EL (cell line): Measurements from ENCODE around the gene RRAGC.
A peak's percentile ranks its signal among the peaks of the same experiment; 100 is the strongest.
"Not testable (repeated sequence)": the region's sequence is repeated elsewhere in the genome, so short reads cannot be mapped to it uniquely, and the experiment has no call there.

ENCODE experiments used
- DNase-seq: peaks from one replicate; pipeline ENCODE4 v3.0.0-alpha.2; 2016

Gene RRAGC

DNA sequence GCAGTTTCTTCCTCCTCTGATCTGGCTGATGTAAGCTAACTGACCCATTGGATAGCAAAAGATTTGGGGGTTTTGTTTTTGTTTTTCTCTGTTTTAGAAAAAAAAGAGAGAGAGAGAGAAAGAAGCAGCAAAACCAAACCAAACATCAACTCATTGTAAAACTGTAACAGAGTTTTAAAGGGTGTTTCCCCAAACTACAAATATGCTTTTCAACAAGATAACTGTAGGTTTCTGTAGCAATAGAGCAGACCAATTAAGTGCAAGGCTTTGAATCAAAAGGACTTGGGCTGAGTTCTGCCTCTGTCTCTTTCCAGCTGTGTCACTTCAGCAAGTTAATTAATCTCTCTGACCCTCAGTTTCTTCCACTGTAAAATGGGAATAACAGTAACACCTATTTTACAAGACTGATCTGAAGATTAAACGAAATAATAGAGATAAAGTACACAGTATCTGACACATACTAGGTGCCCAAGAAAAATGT, 44.5 kb downstream of the RRAGC start:
- DNase-seq: no peak

DNA sequence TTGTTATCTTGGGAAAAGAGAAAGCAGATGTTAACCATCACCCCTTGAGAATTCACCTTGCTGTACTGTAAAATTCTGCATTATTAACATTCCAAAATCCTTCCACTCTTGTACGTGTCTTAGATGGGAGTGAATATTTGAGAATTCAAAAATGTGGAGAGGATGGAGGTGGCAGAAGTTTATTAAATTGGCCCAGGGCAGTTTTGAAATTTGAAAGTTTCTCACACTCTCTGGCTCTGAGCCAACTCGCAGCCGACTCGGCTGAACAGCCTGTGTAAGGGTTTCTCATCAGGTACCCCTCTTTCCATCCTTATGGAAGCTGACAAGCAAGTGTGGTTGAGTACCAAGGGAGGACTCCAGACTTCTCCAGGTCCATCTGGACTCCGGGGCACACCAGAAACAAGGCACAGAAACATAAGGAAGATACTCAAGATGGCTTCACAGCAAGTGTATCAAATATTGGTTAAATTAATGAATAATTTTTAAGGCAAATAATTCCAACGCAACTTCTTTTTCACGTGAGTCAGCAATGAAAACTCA, 45.1 kb downstream of the RRAGC start:
- no peak for DNase-seq

DNA sequence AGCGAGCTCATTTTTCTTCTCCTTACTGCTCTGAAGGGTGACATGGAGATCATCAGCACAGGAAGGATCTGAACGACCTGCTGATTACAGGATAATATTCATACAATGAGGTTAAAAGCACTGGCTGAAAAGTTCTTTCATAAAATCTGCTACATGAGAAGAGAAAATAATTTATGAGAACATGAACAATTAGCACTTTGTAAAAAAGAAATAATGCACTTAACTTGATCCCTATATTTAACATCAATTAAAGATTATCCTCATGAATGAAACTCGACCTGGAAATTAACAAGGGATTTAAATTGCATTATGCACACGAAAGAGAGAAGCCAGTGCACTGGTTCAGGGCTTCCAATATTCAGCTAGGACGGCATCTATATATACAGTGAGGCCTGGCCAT, 46.6 kb downstream of the RRAGC start:
- no peak for DNase-seq

DNA sequence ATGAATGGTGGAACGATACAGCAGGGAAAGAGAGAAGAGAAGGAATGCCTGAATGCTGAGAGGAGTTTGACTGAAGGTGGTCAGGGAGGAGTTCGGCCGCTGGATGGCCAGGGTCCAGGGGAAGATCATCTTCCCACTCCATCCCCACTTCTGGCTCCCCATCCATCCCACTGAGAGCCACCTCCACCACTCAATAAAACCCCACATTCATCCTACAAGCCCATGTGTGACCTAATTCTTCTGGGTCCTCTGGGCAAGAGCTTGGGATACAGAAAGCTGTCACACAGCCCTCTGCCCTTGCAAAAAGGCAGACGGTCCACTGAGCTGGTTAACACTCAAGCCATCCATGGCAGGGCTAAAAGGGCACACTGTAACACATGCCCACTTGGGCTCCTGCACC, 48.1 kb downstream of the RRAGC start:
- not testable (repeated sequence) for DNase-seq

DNA sequence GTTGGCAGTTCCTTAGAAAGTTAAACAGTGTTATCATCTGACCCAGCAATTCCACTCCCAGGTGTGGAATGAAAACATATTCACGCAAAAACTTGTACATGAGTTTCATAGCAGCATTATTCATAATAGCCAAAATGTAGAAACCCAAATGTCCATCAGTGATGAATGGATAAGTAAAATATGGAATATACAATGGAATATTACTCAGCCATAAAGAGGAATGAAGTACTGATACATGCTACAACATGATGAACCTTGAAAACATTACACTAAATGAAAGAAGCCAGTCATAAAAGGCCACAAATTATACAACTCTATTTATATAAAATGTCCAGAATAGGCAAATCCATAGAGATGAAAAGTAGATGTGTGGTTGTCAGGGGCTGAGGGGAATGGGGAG, 53.5 kb downstream of the RRAGC start:
- no peak for DNase-seq

DNA sequence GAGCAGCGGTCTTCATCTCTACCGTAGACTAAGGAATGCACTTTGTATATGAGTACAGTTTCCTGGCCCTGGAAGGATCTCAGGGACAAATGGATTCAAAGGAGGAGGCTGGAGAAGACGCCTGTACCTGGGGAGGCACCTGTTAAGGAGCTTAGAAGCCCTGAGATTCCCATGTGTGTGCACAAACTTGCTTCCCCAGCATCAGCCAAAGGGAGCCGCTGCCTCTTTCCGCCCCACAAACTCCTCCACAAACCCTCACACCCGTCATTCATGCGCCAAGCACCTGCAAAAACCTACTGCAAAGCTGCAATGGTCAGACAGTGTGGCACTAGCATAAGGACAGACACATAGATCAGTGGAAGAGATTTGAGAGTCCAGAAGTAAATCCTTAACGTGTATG, 54.5 kb downstream of the RRAGC start:
- no peak for DNase-seq

DNA sequence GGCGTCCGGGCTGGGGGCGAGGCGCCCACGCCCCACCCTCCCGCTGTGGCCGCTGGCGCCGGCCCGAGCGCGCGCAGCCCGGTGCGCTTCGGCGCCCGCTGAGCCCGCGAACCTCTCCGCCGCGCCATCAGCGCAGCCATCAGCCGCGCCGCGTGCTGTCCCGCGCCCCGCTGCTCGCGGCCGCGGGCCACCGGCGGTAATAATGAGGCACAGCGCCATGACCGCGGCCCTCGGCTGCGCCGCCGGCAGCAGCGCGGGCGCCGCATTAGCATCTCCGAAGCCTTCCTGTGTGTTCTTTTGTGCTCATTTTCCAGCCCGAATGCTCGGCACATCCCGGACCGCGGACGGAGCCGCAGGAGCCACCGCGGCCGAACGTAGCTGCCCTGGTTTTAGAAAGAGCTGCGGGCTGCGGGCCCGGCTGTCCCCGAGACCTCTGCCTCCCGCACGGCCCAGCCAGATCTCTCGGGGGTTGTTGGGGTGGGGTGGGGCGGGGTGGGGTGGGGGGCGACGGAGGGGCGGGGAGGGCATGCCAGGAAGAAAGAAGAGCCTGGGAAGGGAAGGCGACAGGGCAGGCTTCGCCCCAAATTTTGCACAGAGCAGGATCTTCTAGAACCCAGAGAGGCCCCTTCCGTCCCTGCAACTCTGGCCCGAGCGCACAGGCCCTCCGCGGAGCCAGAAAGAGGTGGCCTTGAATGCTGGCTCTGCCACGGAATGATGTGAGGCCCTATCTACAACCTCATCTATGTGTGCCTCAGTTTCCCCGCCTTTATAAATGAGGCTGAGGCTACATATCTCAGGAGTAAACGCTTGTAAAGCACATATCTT, 55.3 kb downstream of the RRAGC start:
- peak; percentile 7 for DNase-seq

DNA sequence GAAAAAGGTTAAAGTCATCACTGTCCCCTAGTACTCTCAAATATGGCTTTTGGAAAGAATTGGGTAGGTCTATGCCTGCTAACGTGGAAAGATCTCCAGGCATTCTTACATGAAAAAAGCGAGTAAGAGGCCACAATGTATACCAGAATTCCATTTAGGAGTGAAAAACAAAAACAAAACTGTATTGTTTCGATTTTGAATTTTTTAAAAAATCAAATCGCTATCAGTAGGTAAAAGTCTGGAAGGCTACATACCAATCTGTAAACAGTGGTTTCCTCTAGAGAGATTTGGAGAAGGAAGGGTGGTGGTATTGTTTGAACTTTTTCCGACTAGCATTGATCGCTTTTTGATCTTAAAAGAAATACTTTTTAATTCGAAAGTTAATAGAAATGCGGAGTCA, 55.9 kb downstream of the RRAGC start:
- no peak for DNase-seq

DNA sequence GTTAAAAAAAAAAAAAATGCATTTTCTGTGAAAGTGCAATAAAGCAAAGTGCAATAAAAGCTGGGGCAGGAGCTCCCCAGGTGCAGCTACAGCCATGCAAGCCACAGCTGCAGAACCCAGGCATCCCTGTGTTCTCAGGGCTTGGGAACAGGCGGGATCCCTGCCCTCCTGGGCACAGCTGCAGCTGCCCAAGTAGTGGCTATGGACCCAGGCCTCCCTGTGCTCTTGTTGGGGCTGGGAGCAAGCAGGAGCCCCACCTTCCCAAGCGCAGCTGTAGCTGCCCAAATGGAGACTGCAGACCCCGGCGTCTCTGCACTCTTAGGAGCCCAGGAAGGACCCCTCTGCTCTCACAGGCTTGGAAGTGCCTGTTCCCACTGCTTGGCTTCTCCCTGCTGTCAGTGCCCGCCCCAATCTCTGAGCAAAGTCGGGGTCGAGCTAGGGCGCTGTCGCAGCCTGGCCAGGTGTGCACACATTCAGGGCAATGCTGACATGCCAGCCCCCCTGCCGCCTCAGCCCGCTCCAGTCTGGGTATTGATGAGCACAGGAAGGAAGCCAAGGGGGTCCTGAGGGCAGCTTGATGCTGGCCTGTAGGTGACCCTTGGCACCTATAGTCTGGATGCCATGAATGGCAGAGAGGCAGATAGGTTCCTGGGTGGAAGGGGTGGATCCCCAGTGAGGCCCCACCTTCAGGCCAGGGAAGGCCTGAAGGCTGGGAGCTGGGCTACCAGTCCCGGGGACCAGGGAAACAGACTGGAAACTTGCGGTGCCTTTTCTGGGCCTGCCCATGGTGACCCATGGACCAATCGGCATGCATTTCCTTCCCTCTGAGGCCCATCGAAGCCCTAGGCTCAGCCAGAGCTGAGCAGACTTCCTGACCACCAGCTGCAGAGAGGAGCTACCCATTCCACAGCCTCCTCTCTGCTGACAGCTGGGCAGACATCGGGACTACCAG, 58.6 kb downstream of the RRAGC start:
- DNase-seq: no peak

DNA sequence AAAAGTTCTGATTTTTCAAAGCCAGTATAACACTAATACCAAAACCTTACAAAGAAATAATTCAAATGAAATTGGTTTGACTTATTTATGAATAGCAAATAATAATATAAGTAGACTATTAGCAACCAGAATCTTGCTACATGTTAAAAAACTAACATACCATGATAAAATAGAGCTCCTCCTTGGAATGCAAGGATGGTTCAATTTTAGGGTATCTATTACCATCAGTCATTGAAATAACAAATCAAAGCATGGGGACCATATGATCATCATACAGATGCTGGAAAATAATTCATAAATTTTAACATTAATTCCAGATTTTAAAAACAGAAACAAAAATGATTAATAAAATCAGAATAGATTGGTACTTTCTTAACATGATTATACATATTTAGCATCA, 66.3 kb downstream of the RRAGC start:
- DNase-seq: no peak

DNA sequence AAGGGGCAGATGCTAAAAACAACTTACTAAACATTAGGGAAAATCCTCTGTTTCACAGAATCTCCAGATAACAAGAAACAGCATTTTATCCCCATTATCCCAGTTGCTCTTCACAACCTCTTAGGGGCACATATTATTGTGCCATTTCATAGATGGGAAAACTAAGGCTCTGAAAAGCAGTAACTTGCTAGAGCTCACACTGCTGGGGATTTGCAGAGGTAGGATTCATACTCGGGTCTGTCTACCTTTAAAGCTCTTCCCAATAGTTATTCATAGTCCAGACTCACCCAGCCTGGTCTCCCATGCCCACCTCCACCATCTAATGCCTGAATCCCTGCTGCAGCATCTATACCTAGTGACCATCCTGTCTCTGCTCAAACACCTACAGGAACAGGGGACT, 67.7 kb downstream of the RRAGC start:
- DNase-seq: no peak

DNA sequence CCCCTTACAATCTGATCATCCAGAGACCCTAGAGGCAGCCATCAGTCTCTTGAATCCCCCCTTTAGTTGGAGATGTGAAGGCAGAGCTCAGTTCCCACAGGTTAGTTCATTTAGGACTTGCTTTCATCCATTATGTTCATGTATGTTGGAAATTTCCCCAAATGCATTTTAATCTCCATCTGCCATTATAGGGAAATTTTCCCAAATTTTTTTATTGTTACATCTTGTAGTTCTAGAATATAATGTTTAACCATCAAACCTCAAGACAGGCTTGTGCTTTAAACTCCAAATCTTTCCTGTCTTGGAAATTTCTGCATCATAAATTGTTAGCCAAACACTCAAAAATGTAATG, 68.4 kb downstream of the RRAGC start:
- no peak for DNase-seq

DNA sequence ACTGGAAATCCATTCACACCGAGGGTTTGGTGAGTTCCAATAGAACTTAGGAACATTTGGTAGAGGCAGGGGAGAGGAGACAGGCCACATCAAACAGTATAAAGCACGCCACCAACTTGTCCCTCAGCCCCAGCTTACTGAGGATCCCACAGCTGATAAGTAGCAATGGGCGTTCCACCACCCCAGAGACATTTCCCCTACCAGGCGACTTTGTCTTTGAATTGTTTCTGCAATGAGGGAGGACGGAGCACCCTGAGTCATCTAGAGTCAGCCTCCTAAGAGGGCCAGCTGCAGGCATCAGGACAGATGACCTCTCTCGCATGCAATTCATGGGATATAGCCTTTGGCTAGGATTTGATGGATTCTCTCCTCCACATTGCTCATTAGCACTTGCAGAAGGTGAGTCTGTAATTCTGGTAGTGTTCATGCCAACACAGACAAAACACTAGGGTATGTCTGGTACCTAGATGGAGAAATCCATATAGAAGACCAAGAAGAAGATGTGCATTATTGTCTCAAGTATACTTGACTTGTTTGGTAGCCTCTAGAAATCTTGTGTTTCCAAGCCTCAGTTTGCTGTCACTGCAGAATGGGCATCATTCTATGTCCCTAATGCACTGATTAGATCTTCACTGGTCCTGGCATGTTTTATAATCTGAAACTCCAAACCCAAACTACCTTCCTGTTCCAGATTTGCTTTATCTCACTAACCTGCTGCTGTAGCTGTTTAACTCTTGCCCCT, 69.0 kb downstream of the RRAGC start:
- DNase-seq: no peak

DNA sequence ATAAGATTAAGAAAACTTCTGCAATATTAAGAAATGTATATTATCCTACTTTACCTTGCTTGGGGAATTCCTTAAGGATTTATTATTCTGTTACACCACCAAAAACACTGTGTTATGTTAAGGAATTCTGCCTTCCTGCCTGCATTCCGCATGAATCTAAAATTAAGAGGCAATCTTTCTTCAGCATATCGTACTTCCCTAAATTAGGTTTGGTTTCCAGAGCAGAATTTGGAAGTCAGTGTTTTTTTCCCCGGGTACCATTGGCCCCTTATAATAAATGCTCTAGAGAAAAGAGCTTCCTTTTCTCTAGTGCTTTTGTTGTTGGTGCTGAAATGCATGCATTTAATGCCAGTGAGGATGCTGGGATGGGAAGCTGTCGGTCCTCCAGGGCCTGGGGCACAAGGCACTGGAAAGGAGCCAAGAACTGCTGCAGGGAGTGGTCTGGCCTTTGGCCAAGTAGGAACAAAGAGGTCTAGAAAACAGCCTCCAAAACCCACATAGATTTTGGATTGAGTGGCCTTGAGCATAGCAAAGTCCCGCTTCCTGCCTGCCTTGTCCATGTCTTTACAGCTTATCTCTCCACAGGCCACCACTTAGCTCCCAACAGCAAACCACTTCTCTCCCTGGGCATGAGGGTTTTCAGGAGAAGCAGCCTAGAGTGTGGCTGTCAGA, 69.9 kb downstream of the RRAGC start:
- DNase-seq: no peak

DNA sequence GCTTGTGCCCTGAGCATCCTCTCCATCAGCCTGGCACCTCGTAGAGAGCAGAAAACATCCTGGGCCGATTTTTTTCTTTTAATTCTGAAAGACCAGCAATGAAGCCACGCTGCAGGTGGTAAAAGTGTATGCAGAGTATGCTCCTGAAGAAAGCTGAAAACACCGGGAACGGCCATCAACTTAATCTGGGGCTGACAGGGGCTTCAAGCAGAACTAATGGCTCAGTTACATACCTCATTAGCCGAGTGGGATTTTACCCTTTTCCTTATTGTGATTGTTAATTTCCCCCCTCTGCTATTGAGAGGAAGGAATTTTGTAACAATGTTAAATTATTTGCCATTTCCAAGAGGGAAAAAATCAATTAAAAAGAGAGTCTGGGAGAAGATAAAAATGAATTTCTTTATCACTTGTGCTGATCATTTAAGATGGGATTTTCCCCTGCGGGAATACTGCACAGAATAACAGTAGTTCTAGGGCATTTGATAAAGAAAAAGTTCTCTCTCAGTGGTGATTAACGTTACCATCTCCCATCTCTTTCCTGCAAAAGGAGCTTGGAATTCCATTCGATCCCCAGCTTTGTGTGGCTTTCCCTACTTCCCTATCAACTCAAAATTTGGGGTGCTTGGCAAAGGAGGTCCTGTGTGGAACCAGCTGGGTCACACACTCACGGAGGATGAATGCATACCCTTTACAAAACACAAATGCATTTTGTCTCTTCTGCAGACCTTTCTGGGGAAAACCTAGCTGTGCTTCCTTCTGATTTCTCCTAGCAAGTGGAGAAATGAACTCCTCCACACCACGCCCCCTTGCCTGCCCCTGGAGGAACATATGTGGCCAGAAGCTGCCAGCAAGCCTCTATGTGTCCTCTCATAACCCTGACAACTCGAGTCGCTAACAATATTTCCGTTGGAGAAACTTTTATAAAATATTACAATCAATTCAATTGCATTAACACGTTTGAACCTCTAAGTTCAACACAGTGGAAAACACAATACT, 70.9 kb downstream of the RRAGC start:
- no peak for DNase-seq
